Uterus (tissue), 4 donors: ENCODE data around the gene SATB2. TPM values are rescaled to one million over a fixed set of nuclear protein-coding genes. Genes with fewer than 3 reads are reported as not detected.

Experiments used
- DNase-seq, 2 donors: peaks; one replicate each; pipeline ENCODE4 v3.0.0-alpha.2; 2019 to 2020
- H3K27ac ChIP-seq, 2 donors: fragments of 200-600 bp; sonication (generic); 1 replicate in 1 of 2; 2 replicates in 1 of 2; pipeline ENCODE4 v1.5.1; 2016 to 2018
- H3K27me3 ChIP-seq, 2 donors: fragments of 200-600 bp; sonication (generic); one replicate each; pipeline ENCODE4 v1.5.1; 2018 to 2019; ENCODE audit warnings: control low read depth in 1 of 2
- H3K36me3 ChIP-seq, 2 donors: fragments of 200-600 bp; sonication (generic); one replicate each; pipeline ENCODE4 v1.5.1; 2019; ENCODE audit warnings: control low read depth in 1 of 2
- H3K4me1 ChIP-seq, 2 donors: fragments of 200-600 bp; sonication (generic); one replicate each; pipeline ENCODE4 v1.5.1; 2018 to 2019; ENCODE audit warnings: control low read depth in 1 of 2
- H3K4me3 ChIP-seq, 2 donors: fragments of 200-600 bp; sonication (generic); 1 replicate in 1 of 2; 2 replicates in 1 of 2; pipeline ENCODE4 v1.5.1; 2018 to 2019; ENCODE audit warnings: mild to moderate bottlenecking in 1 of 2
- H3K9me3 ChIP-seq, 2 donors: fragments of 200-600 bp; sonication (generic); one replicate each; pipeline ENCODE4 v1.5.1; 2019; ENCODE audit warnings: control low read depth in 1 of 2
- POLR2A ChIP-seq, 2 donors: fragments of 450-650 bp; IDR thresholded peaks; one replicate each; pipeline ENCODE4 v1.6.1; 2016; ENCODE audit warnings: antibody characterized with exemption in 2 of 2, mild to moderate bottlenecking in 1 of 2, moderate library complexity in 1 of 2
- intact Hi-C: fragments of 100-400 bp; cut with DNase I; formaldehyde crosslinking; loops from one replicate; pipeline ENCODE4 v1.15.1; 2023; ENCODE audit warnings: low total_unique reads
- total RNA-seq, 4 donors: library from RNA; depleted of rRNA in 3 of 4; stranded (reverse); fragments of >200 nt in 3 of 4; gene quantifications; one replicate each; pipeline versions ENCODE4 v1.1.0 to v1.2.4, GENCODE V29; 2014 to 2023
- TF ChIP-seq, protein P1 (sequence below), 4 experiments: fragments of 200-600 bp in 2 of 4; fragments of 450-650 bp in 2 of 4; sonication (generic) in 2 of 4; IDR thresholded peaks; one replicate each; pipeline ENCODE4 v1.5.1; 2016 to 2019; ENCODE audit warnings: antibody characterized with exemption in 4 of 4, mild to moderate bottlenecking in 2 of 4, moderate library complexity in 1 of 4
- donor health status: DM: yes; HTN: yes; CAD: no.

SATB2 gene
- total RNA-seq, 4 donors from 2014 or later = 1.0 to 8.8 (median 5.0) TPM

- DNase-seq = no peak
- H3K4me1 ChIP-seq = no peaks in the 10 kb centered on the region
- H3K36me3 ChIP-seq = no peaks in the 10 kb centered on the region
- no peak overlapping the region for H3K4me3 ChIP-seq
- no peaks in the 10 kb centered on the region for H3K27me3 ChIP-seq
- no peak overlapping the region for H3K27ac ChIP-seq
- no peak for TF ChIP-seq POLR2A (IDR thresholded peaks at IDR 0.05)
- TF ChIP-seq, protein P1, sequence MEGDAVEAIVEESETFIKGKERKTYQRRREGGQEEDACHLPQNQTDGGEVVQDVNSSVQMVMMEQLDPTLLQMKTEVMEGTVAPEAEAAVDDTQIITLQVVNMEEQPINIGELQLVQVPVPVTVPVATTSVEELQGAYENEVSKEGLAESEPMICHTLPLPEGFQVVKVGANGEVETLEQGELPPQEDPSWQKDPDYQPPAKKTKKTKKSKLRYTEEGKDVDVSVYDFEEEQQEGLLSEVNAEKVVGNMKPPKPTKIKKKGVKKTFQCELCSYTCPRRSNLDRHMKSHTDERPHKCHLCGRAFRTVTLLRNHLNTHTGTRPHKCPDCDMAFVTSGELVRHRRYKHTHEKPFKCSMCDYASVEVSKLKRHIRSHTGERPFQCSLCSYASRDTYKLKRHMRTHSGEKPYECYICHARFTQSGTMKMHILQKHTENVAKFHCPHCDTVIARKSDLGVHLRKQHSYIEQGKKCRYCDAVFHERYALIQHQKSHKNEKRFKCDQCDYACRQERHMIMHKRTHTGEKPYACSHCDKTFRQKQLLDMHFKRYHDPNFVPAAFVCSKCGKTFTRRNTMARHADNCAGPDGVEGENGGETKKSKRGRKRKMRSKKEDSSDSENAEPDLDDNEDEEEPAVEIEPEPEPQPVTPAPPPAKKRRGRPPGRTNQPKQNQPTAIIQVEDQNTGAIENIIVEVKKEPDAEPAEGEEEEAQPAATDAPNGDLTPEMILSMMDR (IDR thresholded peaks at IDR 0.05) = no peak
- intact Hi-C loops = no loop called here
- H3K9me3 ChIP-seq = no peaks in the 10 kb centered on the region
Measured at GRCh38 chr2:199405241-199405640, 52.5 kb downstream of the SATB2 start.

DNA sequence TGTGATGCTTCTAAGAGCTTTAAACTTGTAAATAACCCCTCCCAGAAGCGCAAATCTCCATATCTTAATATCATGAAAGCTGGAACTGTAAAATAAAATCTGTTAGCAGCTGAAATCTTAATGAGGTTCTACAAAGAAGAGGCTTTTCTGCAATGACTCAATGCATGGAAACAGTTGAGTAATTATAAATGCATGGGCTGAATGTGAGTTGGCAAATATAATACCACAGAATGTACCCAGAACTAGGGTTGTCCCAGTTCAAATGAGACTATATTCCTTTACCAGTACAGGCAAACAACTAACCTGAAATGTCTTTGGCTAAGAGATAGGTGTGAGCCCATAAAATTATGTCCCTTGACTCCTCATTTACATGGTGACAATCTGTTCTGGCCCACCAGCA lies 52.9 kb downstream of the SATB2 start:
- no peaks in the 10 kb centered on the region for H3K9me3 ChIP-seq
- no peak for DNase-seq
- no peak overlapping the region for H3K4me3 ChIP-seq
- H3K27ac ChIP-seq = no peak overlapping the region
- H3K27me3 ChIP-seq = no peaks in the 10 kb centered on the region
- no peaks in the 10 kb centered on the region for H3K36me3 ChIP-seq
- intact Hi-C loops = no loop called here
- no peak for TF ChIP-seq POLR2A (IDR thresholded peaks at IDR 0.05)
- TF ChIP-seq, protein P1 (IDR thresholded peaks at IDR 0.05) = no peak
- H3K4me1 ChIP-seq = no peaks in the 10 kb centered on the region

DNA sequence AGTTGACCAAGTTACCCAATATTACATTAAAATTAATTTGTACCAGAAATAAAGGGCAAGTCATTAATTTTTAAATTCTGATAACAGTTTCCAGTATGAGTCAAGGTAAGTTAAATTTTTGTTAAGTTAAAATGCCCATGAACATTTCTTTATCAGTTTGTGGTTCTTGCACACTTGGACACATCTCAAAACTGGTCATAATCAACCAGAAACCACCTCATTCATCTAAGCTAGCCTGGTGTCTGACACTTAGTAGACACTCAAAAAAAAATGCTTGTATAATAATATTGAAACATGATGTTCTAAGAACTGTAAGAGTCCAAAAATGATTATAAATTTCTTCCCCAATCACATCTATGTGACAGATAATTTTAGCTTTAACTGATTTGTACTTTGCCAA lies 62.4 kb downstream of the SATB2 start:
- no peak overlapping the region for H3K4me3 ChIP-seq
- no peaks in the 10 kb centered on the region for H3K36me3 ChIP-seq
- no peak for TF ChIP-seq POLR2A (IDR thresholded peaks at IDR 0.05)
- TF ChIP-seq, protein P1 (IDR thresholded peaks at IDR 0.05) = no peak
- intact Hi-C loops = no loop called here
- no peaks in the 10 kb centered on the region for H3K4me1 ChIP-seq
- no peak for DNase-seq
- H3K9me3 ChIP-seq = no peaks in the 10 kb centered on the region
- H3K27ac ChIP-seq = no peak overlapping the region
- no peaks in the 10 kb centered on the region for H3K27me3 ChIP-seq

DNA sequence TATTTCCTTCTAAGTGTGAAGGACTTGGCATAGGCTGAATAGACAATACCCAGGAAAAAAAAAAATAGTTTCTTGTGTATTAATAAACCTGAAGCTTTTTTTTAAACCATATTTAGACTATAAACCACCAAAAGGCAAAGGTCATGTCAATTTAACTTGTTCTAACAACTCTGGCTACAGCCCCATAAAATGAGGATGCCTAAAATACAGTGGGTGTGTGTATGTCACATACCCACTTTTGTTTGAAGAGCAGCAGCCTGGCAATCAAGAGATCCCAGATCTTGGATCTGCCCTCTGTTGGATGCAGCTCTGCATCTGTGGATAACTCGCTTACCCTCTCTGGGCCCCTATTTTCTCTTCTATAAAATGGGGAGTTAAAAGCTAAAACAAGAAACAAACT lies 65.4 kb downstream of the SATB2 start:
- Histone ChIP-seq H3K4me3 (no peak overlapping the region), H3K27me3 (no peaks in the 10 kb centered on the region), H3K27ac (no peak overlapping the region), H3K36me3 (no peaks in the 10 kb centered on the region), H3K4me1 (no peaks in the 10 kb centered on the region), H3K9me3 (no peaks in the 10 kb centered on the region)
- TF ChIP-seq, protein P1 (IDR thresholded peaks at IDR 0.05) = no peak
- no peak for TF ChIP-seq POLR2A (IDR thresholded peaks at IDR 0.05)
- intact Hi-C loops = no loop called here
- DNase-seq = no peak

- Histone ChIP-seq H3K9me3 (no peaks in the 10 kb centered on the region), H3K4me1 (no peaks in the 10 kb centered on the region), H3K36me3 (no peaks in the 10 kb centered on the region), H3K4me3 (no peak overlapping the region), H3K27me3 (no peaks in the 10 kb centered on the region), H3K27ac (no peak overlapping the region)
- intact Hi-C loops = no loop called here
- no peak for DNase-seq
- TF ChIP-seq, protein P1 (IDR thresholded peaks at IDR 0.05) = no peak
- no peak for TF ChIP-seq POLR2A (IDR thresholded peaks at IDR 0.05)
Measured at GRCh38 chr2:199388728-199389268, 68.9 kb downstream of the SATB2 start.
